NCI-H128 (cell line): ENCODE measurements around the gene KLF6.

ENCODE experiments used
- DNase-seq: peaks from one replicate; lab custom pipeline; 2025; ENCODE audit not compliant: unreplicated experiment; lab: John Stamatoyannopoulos, UW

The KLF6 gene

GRCh38 chr10:3812141-3812540 is 27.1 kb upstream of the KLF6 start:
- no peak for DNase-seq

GRCh38 chr10:3811291-3811870 is 26.4 kb upstream of the KLF6 start:
- no peak for DNase-seq

- DNase-seq = no peak
Measured at GRCh38 chr10:3808689-3809199, 23.7 kb upstream of the KLF6 start.

- DNase-seq = no peak
Measured at GRCh38 chr10:3807928-3808496, 23.0 kb upstream of the KLF6 start.

DNA sequence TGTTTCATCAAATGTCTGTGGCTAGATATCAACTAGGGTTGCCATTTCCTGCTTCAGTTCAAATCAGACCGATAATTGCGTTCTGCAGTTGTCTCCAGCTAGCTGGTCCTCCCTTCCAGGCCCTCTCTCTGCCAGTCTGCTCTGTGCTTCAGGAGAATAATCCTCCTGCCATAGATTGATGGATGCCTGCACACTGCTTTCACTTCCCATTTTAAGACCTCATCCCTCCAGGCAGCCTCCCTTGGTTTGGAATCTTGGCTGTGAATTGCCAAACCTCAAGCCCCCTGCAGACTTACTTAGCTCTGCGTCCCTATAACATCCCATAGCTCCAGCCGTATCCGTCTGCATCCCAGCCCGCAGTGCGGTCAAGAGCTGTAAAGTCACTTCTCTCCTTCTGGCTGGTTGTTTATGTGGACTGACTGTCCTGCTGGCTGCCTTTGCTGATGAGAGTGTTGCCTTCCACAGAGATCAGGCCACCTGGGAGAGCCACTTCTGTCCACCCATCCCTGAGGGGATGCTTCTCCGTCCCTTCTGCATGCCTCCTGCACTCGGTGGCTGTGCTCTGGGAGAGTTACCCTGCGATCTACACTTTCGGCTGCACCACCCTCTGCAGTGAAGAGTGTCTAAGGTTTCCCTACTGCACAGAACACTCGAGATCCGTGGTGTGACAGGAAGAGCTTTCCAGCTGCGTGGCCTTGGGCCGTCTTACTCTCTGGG is 22.4 kb upstream of the KLF6 start:
- no peak for DNase-seq

DNA sequence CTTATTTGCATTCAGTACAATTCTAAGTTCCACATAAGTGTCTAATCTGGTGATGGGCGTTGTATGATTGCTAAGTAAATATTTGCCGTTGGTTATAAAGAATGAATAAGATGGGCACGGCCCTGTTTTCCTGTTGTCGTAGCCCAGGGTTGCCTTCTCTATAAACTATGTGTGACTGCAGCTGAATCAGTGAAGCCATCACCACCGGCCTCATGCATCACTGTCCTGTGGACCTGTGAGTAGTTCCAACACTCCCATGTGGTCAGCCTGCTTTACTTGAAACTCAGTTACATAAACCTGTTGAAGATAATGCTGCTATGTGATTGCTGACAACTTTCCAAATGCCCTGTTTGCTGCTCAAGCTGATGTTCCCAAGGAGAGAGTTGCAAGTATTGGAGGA is 21.6 kb upstream of the KLF6 start:
- no peak for DNase-seq

DNA sequence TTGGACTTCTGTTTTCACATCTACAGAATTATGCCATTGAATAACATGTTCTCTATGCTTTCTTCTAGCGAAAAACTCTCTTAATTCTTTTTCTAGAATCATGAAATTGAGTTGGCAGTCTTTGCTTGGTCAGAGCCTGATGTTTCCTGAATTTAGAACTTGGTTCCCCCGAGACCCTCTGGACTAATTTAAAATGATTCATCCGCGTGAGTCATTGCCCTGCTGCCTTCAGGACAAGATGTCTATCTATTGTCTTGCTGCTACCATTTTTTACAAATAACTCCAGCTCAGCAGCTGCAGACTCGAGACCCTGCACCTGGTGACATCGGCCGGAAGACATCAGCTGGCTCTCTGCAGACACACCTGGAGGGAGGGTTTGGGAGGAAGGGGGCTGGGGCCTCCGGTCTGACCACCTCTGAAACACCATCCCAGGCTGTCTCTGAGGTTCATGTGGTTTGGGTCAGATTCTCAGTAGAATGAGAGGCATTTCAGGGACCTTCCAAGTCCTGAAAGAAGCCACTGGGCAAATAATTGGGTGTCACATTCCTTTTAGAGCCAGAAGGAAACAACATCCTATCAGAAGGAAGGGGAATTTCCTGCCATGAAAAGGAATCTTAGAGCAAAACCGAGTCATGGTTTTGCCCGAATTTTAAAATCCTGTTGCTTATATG is 20.9 kb upstream of the KLF6 start:
- DNase-seq = no peak

DNA sequence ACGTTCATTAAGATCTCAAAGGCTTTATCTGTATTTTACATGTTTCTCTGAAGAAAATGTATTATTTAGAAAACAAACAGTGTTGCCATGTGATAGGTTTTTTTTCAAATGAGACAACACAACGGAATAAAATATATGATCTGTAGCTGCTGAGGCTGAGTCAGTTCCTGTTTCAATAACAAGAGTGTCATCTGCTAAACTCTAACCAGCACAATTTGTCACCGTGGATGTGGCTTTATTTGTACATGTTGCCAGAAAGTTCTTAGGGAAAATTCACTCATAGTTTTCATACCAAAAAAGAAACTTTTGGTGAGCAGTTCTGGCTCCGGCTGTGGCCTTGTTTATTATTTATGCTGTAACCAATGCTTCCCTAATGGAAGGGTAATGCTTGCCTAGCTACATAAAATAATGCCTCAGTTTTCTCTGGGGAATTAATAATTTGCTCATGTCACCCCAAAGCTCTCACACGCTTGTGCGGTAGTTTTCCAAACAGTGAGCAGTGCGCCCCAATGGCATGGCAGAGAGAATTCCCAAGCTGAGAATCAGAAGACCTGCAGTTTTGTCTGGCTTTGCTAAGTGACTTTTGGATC is 20.3 kb upstream of the KLF6 start:
- DNase-seq = no peak

GRCh38 chr10:3803927-3804741 is 19.1 kb upstream of the KLF6 start:
- DNase-seq = no peak

DNA sequence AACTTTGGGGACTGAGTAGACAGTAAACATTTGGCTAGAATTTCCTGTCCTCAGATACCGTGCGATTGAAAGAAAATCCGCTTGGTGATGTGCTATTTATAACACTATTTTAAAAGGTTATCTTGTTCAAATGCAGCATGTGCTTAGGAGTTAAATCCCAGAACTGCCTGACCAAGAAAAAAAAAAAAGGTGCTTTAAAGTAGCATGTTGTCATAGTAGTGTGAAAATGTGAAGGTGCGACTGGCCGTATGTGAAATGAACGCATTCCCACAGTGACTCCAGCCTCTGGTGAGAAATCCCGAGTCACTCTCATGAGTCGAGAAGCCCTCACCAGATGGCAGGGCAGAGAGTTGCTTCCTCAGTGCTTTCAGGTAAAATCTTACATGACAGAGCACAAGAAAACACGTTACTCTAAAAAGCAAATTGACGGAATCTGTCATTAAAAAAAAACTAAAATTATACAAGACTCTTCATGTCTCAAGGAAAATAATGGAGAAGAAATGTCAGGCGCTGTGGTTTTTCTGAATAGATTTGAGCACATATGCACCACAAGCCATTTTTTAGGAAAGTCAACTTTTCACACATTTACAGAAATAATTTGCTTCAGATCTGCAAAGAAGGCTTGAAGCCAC is 18.4 kb upstream of the KLF6 start:
- DNase-seq = no peak

DNA sequence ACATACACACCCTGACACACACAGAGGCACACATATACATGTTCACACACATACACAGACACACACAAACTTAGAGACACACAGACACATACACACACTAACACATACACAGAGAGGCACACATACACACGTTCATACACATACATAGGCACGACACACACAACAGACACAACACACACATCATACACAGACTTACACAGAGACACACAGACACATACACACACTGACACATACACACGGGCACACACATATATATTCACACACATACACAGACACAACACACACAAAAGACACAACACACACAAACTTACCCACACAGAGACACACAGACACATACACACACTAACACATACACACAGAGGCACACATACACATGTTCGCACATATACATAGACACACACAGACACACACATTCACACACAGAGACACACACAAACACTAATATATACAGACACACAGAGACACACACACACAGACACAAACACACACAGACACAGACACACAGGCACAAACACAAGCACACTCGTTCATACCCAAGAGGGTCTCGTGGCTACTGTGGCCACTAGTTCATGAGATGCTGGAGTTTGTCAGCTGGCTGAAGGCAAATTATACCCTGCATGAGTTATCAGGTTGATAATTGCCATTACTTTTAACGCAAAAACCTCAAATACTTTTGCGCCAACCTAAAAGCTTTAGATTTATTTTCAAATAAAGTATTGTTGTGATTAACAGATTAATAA is 17.7 kb upstream of the KLF6 start:
- DNase-seq = no peak

- DNase-seq = no peak
Measured at GRCh38 chr10:3801558-3802192, 16.7 kb upstream of the KLF6 start.

- DNase-seq = no peak
Measured at GRCh38 chr10:3800586-3800985, 15.6 kb upstream of the KLF6 start.

- no peak for DNase-seq
Measured at GRCh38 chr10:3797750-3798149, 12.7 kb upstream of the KLF6 start.

DNA sequence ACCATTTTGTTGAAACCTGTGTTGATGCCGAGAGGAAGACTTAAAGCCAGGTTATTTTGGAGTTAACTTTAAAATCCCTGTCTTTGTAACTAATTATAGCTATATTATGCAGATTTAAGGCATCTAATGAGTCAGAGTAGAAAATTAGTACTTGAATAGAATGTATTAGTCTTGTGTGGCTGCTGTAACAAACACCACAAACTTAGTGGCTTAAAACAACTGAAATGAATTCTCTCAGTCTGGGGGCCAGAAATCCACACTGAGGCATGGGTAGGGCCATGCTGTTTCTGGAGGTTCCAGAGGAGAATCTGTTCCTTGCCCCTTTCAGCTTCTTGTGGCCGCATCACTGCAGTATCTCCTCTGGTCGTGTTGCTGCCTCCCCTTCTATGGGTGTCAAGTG is 8.5 kb upstream of the KLF6 start:
- DNase-seq = no peak

DNA sequence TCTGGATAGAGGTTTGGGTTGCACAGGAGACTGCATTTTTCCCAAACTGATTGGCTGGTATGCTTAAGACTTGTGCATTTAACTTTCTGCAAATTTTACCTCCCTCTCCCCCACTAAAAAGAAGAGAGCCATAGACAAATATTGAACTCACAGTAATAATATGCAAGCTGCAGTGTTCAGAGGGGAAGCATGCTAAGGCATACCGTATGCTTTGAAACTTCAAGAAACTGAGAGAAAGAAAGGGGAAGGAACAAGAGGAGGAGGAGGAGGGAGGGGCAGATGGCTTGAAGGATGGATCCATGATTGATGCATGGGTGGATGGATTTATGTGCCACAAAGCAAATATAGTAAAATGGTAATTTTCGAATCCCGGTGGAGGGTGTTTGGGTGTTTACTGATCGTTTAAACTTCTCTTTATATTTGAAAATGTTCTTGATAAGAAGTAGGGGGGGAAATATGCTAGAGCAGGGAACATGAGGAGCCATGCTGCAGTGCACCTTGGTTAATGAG is 7.8 kb upstream of the KLF6 start:
- DNase-seq = no peak

DNA sequence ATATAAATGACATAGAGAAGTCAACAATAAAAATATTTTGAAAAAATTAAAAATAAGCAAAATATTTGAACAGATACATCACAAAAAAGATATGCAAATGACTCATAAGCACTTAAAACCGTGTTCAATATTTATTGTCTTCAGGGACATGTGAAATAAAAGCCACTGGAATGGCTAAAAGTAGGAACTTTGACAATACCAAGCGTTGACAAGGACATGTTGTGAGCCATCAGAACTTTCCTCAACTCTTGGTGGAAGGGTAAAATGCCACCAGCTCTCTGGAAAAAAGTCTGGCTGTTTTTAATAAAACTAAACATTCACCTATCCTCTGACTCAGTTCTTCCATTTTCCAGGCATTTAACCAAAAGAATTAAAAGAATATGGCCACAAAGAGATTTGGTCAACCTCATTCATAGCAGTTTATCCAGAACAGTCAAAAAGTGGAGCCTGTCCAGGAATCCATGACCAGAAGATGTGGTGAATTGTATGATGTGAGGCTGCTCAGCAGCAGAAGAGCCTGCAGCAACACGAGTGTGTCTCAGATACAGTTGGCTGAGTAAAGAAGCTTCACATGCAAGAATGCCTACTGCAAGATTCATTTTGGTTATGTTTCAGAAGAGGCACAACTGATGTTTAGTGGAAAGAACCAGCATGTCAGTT is 7.1 kb upstream of the KLF6 start:
- DNase-seq = no peak

GRCh38 chr10:3790858-3791257 is 5.8 kb upstream of the KLF6 start:
- no peak for DNase-seq
